ENCODE data around the gene CEP70. TPM values are rescaled to one million over a fixed set of nuclear protein-coding genes. Genes with fewer than 3 reads are reported as not detected.
A peak's percentile ranks its signal among the peaks of the same experiment; 100 is the strongest.
"Not testable (repeated sequence)": the region's sequence is repeated elsewhere in the genome, so short reads cannot be mapped to it uniquely, and the experiment has no call there.

Gene CEP70
- total RNA-seq, 4 donors from 2014 or later = 68.3 to 100 (median 71.9) TPM

DNA sequence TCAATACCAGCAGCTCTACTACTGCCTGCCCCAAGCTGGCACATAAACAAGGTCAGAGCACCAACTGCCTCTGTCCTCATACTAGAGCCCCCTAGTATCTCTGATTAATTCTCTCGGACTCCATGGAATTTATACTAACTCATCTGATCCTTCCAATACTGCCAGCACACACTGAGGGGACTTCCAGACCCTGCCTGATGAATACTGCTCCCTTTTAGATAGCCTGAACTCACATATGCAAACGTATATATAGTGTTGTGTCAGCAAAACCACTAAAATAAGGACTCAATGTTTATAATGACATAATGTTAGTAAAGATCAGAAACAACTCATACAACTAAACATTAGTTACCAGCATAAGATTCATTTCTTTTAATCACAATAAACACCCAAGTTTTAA is 25.0 kb downstream of the CEP70 start:
- H3K4me3 ChIP-seq (replicated peaks in 1 of 3) = no peak overlapping the region
- no peaks in the 10 kb centered on the region for H3K9me3 ChIP-seq
- no peaks in the 10 kb centered on the region for H3K27me3 ChIP-seq
- no peak overlapping the region for H3K27ac ChIP-seq
- WGBS, 2 donors = 87% methylated on average over 2 of the region's 2 CpGs
- no peak for TF ChIP-seq POLR2A (IDR thresholded peaks at IDR 0.05)
- TF ChIP-seq, protein P1, sequence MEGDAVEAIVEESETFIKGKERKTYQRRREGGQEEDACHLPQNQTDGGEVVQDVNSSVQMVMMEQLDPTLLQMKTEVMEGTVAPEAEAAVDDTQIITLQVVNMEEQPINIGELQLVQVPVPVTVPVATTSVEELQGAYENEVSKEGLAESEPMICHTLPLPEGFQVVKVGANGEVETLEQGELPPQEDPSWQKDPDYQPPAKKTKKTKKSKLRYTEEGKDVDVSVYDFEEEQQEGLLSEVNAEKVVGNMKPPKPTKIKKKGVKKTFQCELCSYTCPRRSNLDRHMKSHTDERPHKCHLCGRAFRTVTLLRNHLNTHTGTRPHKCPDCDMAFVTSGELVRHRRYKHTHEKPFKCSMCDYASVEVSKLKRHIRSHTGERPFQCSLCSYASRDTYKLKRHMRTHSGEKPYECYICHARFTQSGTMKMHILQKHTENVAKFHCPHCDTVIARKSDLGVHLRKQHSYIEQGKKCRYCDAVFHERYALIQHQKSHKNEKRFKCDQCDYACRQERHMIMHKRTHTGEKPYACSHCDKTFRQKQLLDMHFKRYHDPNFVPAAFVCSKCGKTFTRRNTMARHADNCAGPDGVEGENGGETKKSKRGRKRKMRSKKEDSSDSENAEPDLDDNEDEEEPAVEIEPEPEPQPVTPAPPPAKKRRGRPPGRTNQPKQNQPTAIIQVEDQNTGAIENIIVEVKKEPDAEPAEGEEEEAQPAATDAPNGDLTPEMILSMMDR (IDR thresholded peaks at IDR 0.05) = no peak
- intact Hi-C loops (cut with DNase I) = no loop called here
- no peaks in the 10 kb centered on the region for H3K36me3 ChIP-seq
- H3K4me1 ChIP-seq = no peaks in the 10 kb centered on the region
- DNase-seq = no peak

DNA sequence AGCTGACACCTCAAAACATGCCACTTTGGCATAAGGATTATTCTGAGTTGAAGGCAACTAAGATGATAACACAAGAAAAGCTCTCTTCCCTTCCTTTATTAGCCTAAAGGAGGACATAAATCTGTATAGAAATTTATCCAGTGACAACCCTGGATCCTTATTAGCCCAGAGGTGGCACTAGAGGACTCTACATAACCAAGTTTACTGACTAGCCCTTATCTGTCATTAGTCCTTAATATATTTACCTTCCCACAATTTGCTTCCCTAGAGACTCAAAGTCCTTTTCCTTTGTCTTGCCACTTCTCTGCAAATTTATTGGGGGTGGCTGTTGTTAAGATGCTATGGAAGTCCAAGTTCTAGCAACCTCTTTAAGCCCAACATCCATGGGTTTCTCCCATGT is 26.7 kb downstream of the CEP70 start:
- Histone ChIP-seq H3K36me3 (no peaks in the 10 kb centered on the region), H3K4me1 (no peaks in the 10 kb centered on the region), H3K27ac (no peak overlapping the region), H3K4me3 (replicated peaks in 1 of 3) (no peak overlapping the region), H3K9me3 (no peaks in the 10 kb centered on the region), H3K27me3 (no peaks in the 10 kb centered on the region)
- TF ChIP-seq, protein P1 (IDR thresholded peaks at IDR 0.05) = no peak
- TF ChIP-seq POLR2A (IDR thresholded peaks at IDR 0.05) = no peak
- DNase-seq = no peak
- intact Hi-C loops (cut with DNase I) = no loop called here

DNA sequence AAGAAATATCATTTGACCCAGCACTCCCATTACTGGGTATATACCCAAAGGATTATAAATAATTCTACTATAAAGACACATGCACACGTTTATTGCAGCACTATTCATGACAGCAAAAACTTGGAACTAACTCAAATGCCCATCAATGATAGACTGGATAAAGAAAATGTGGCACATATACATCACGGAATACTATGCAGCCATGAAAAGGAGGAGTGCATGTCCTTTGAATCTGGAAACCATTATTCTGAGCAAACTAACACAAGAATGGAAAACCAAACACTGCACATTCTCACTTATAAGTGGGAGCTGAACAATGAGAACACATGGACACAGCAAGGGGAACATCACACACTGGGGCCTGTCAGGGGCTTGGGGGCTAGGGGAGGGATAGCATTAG is 27.8 kb downstream of the CEP70 start:
- H3K4me3 ChIP-seq (replicated peaks in 1 of 3); intact Hi-C loops (cut with DNase I); DNase-seq; H3K27me3 ChIP-seq; H3K27ac ChIP-seq; H3K36me3 ChIP-seq; H3K9me3 ChIP-seq; H3K4me1 ChIP-seq: not testable (repeated sequence)
- 86 to 96% methylated on average over 2 of the region's 2 CpGs for WGBS, 2 donors

DNA sequence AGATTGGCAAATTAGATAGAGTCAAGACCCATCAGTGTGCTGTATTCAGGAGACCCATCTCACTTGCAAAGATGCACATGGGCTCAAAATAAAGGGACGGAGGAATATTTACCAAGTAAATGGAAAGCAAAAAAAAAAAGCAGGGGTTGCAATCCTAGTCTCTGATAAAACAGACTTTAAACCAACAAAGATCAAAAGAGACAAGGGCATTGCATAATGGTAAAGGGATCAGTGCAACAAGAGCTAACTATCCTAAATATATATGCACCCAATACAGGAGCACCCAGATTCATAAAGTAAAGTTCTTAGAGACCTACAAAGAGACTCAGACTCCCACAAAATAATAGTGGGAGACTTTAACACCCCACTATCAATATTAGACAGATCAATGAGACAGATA is 31.2 kb downstream of the CEP70 start:
- H3K9me3 ChIP-seq; H3K4me3 ChIP-seq (replicated peaks in 1 of 3); H3K27me3 ChIP-seq; H3K36me3 ChIP-seq; DNase-seq; H3K4me1 ChIP-seq; intact Hi-C loops (cut with DNase I): not testable (repeated sequence)
- H3K27ac ChIP-seq = peak overlapping the region in 1 of 3 donors; percentile 79
- whole genome bisulfite sequencing, 2 donors = 97 to 98% methylated on average over 1 of the region's 1 CpG

DNA sequence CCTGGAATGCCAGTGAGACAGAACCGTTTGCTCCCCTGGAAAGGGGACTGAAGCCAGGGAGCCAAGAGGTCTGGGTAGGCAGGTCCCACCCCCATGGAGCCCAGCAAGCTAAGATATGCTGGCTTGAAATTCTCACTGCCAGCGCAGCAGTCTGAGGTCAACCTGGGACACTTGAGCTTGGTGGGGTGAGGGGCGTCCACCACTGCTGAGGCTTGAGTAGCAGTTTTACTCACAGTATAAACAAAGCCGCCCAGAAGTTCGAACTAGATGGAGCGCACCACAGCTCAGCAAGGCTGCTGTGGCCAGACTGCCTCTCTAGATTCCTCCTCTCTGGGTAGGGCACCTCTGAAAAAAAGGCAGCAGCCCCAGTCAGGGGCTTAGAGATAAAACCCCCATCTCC is 33.6 kb downstream of the CEP70 start:
- Histone ChIP-seq H3K36me3 (peaks cover 0 to 5% of the 10 kb centered on the region in 2 donors), H3K9me3 (no peaks in the 10 kb centered on the region), H3K4me1 (no peaks in the 10 kb centered on the region), H3K27ac (no peak overlapping the region), H3K27me3 (no peaks in the 10 kb centered on the region), H3K4me3 (replicated peaks in 1 of 3) (no peak overlapping the region)
- 88 to 95% methylated on average over 6 of the region's 6 CpGs for WGBS, 2 donors
- intact Hi-C loops (cut with DNase I) = no loop called here
- TF ChIP-seq, protein P1 (IDR thresholded peaks at IDR 0.05) = no peak
- TF ChIP-seq POLR2A (IDR thresholded peaks at IDR 0.05) = no peak
- DNase-seq = no peak

DNA sequence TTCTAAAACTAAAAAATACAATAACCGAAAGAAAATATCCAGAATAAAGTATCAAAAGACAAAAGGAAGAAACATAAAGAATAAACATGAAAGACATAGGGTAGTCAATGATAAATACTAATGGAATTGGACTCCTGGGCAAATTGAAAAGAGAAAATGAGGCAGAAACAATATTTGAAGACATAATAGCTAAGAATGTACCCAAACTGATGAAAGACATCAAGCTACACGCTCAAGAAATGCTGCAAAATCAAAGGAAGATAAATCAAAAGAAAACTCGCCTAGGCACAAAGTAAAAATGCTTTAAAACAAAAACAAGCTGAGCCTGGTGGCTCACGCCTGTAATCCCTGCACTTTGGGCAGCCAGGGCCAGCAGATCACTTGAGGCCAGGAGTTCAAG is 34.9 kb downstream of the CEP70 start:
- H3K27ac ChIP-seq = no peak overlapping the region
- H3K4me1 ChIP-seq = no peaks in the 10 kb centered on the region
- H3K27me3 ChIP-seq = no peaks in the 10 kb centered on the region
- H3K36me3 ChIP-seq = peaks cover 0 to 5% of the 10 kb centered on the region in 2 donors
- intact Hi-C loops (cut with DNase I) = no loop called here
- H3K9me3 ChIP-seq = no peaks in the 10 kb centered on the region
- TF ChIP-seq POLR2A (IDR thresholded peaks at IDR 0.05) = no peak
- TF ChIP-seq, protein P1 (IDR thresholded peaks at IDR 0.05) = no peak
- no peak for DNase-seq
- 79 to 97% methylated on average over 4 of the region's 4 CpGs for WGBS, 2 donors
- H3K4me3 ChIP-seq (replicated peaks in 1 of 3) = no peak overlapping the region

DNA sequence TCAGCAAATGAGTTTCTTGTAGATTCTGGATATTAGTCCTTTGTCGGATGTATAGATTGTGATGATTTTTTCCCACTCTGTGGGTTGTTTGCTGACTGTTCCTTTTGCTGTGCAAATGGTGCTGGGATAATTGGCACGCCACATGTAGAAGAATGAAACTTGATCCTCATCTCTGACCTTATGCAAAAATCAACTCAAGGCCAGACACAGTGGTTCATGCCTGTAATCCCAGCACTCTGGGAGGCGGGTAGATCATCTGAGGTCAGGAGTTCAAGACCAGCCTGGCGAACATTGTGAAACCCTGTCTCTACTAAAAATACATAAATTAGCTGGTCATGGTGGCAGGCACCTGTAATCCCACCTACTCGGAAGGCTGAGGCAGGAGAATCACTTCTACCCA is 39.3 kb downstream of the CEP70 start:
- DNase-seq; H3K27me3 ChIP-seq; H3K9me3 ChIP-seq; H3K36me3 ChIP-seq; H3K4me3 ChIP-seq (replicated peaks in 1 of 3); intact Hi-C loops (cut with DNase I); H3K27ac ChIP-seq; H3K4me1 ChIP-seq: not testable (repeated sequence)
- WGBS, 2 donors = 95 to 97% methylated on average over 5 of the region's 5 CpGs

DNA sequence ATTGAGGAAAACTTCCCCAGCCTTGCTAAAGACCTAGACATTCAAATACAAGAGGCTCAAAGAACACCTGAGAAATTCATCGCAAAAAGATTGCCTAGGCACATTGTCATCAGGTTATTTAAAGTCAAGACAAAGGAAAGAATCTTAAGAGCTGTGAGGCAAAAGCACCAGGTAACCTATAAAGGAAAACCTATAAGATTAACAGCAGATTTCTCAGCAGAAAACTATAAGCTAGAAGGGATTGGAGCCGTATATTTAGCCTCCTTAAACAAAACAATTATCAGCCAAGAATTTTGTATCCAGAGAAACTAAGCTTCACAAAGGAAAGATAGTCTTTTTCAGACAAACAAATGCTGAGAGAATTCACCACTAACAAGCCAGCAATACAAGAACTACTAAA is 43.1 kb downstream of the CEP70 start:
- H3K36me3 ChIP-seq = peaks cover 11% of the 10 kb centered on the region in 2 donors
- H3K27ac ChIP-seq; H3K4me1 ChIP-seq; H3K27me3 ChIP-seq; DNase-seq; H3K9me3 ChIP-seq; intact Hi-C loops (cut with DNase I); H3K4me3 ChIP-seq (replicated peaks in 1 of 3): not testable (repeated sequence)
- WGBS, 2 donors = 95 to 96% methylated on average over 2 of the region's 2 CpGs

All from thyroid gland (tissue), 4 donors.